Measurements from ENCODE around the gene FBXL5.

GRCh38 chr4:15690020-15690809, 35.1 kb upstream of the FBXL5 start:
- TF ChIP-seq CTCF (conservative IDR thresholded peaks at IDR 0.05; ENCODE audit: low read length) (no peak), EZH2phosphoT487 (IDR thresholded peaks at IDR 0.05; ENCODE audit: borderline replicate concordance, low read depth, low read length) (no peak)
